ENCODE data around the gene TSPAN32. TPM values are rescaled to one million over a fixed set of nuclear protein-coding genes. Genes with fewer than 3 reads are reported as not detected.

The TSPAN32 gene
- total RNA-seq, 1 experiment from 2014 or later = not detected

DNA sequence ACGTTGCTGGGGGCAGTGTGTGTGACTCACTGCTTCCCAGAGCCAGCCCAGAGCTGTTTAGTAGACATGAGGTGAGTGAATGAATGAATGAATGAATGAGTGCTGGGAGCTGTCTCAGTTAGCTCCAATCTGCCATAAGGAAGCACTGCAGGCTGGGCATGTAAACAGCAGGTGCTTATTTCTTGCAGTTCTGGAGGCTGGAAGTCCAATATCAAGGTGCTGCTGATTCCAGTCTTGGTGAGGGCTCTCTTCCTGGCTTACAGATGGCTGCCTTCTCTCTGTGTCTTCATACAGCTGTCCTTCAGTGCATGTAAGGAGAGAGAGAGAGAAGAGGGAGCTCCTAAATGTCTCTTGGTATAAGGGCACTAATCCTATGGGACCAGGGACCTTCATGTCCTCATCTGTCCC lies 4.2 kb upstream of the TSPAN32 start:
- intact Hi-C loops (cut with micrococcal nuclease; ENCODE audit: unreplicated experiment) = no loop called here
- TF ChIP-seq, protein P1, sequence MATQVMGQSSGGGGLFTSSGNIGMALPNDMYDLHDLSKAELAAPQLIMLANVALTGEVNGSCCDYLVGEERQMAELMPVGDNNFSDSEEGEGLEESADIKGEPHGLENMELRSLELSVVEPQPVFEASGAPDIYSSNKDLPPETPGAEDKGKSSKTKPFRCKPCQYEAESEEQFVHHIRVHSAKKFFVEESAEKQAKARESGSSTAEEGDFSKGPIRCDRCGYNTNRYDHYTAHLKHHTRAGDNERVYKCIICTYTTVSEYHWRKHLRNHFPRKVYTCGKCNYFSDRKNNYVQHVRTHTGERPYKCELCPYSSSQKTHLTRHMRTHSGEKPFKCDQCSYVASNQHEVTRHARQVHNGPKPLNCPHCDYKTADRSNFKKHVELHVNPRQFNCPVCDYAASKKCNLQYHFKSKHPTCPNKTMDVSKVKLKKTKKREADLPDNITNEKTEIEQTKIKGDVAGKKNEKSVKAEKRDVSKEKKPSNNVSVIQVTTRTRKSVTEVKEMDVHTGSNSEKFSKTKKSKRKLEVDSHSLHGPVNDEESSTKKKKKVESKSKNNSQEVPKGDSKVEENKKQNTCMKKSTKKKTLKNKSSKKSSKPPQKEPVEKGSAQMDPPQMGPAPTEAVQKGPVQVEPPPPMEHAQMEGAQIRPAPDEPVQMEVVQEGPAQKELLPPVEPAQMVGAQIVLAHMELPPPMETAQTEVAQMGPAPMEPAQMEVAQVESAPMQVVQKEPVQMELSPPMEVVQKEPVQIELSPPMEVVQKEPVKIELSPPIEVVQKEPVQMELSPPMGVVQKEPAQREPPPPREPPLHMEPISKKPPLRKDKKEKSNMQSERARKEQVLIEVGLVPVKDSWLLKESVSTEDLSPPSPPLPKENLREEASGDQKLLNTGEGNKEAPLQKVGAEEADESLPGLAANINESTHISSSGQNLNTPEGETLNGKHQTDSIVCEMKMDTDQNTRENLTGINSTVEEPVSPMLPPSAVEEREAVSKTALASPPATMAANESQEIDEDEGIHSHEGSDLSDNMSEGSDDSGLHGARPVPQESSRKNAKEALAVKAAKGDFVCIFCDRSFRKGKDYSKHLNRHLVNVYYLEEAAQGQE (IDR thresholded peaks at IDR 0.05; ENCODE audit: insufficient read depth in 1 of 2, low read depth in 2 of 2, low read length in 1 of 2) = no peak
- TF ChIP-seq SIN3A (IDR thresholded peaks at IDR 0.05; ENCODE audit: borderline replicate concordance, insufficient read depth, low read depth, low read length) (no peak), TCF7L2 (IDR thresholded peaks at IDR 0.05; ENCODE audit: low read depth, low read length) (no peak), POLR2AphosphoS5 (IDR thresholded peaks at IDR 0.05; ENCODE audit: low read depth, low read length) (no peak)
- TF ChIP-seq, protein P2, sequence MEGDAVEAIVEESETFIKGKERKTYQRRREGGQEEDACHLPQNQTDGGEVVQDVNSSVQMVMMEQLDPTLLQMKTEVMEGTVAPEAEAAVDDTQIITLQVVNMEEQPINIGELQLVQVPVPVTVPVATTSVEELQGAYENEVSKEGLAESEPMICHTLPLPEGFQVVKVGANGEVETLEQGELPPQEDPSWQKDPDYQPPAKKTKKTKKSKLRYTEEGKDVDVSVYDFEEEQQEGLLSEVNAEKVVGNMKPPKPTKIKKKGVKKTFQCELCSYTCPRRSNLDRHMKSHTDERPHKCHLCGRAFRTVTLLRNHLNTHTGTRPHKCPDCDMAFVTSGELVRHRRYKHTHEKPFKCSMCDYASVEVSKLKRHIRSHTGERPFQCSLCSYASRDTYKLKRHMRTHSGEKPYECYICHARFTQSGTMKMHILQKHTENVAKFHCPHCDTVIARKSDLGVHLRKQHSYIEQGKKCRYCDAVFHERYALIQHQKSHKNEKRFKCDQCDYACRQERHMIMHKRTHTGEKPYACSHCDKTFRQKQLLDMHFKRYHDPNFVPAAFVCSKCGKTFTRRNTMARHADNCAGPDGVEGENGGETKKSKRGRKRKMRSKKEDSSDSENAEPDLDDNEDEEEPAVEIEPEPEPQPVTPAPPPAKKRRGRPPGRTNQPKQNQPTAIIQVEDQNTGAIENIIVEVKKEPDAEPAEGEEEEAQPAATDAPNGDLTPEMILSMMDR (IDR thresholded peaks at IDR 0.05) = no peak
- in situ Hi-C loops (cut with HindIII; ENCODE audit: low pct_unique_long_range_greater_than_20kb, low sequenced_read_pairs) = no loop called here
- no peaks in the 10 kb centered on the region for H3K4me1 ChIP-seq (ENCODE audit: control insufficient read depth, insufficient read depth, low read length)
- no TSS peak for BruUV-seq (replicated peaks)
- no peak for DNase-seq (ENCODE audit: low read depth, low spot score)
- no peak for ATAC-seq
- no peak overlapping the region for H3K4me3 ChIP-seq (ENCODE audit: low read depth in 2 of 2, low read length in 2 of 2)
- no peaks in the 10 kb centered on the region for H3K36me3 ChIP-seq (ENCODE audit: control insufficient read depth, insufficient read depth, low read length)
- H3K27ac ChIP-seq (ENCODE audit: low read length) = no peak overlapping the region
- ChIA-PET CTCF (interaction anchor here (1.6 to 2.9 kb wide), 2 partner anchors 89 to 111 kb away, joined by 4 to 9 read pairs; no protein-coding TSS in a partner anchor), POLR2A (interaction anchor here (0.5 kb wide), 1 partner anchor 8 kb away, joined by 4 read pairs; no protein-coding TSS in a partner anchor)
- H3K9me3 ChIP-seq (ENCODE audit: control insufficient read depth, insufficient read depth, low read depth, low read length) = no peaks in the 10 kb centered on the region
- peaks cover 5% of the 10 kb centered on the region; the same call in 1 of the 2 replicates for H3K27me3 ChIP-seq (ENCODE audit: control insufficient read depth, insufficient read depth, low read length)

DNA sequence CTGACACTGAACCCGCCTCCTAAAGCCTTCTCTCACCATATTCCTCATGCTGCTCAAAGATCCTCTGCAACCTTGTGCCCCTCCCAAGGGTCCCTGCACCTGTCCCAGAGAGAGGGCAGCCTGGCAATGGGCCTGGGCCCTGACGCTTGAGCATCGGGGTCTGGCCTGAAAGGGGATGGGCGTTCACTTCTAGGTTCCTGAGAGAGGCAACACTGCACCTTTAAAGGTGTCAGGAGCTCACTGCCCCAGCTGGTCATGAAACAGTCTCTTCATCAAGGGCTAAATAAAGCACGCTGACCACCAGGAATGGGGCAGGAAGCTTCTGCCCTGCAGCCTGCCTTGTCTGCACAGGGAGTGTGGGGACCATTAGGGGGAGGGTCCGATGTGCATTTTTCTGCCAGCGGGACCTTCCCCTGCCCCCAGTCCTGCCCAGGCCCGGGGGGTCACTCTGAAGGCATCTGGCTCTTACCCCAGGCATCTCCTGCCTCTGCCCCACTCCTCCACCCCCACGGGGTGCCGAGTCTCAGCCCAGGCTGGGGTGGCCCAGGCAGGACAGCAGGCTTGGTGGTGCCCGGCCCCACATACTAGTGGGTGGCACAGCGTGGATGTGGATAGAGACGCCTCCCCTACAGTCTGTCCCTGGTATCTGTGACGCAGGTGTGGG lies 3.5 kb upstream of the TSPAN32 start:
- intact Hi-C loops (cut with micrococcal nuclease; ENCODE audit: unreplicated experiment) = no loop called here
- ATAC-seq (no peak), DNase-seq (ENCODE audit: low read depth, low spot score) (no peak)
- no peaks in the 10 kb centered on the region for H3K4me1 ChIP-seq (ENCODE audit: control insufficient read depth, insufficient read depth, low read length)
- POLR2A ChIA-PET = no interaction called here
- BruUV-seq (replicated peaks) = no TSS peak
- H3K27ac ChIP-seq (ENCODE audit: low read length) = no peak overlapping the region
- no peaks in the 10 kb centered on the region for H3K36me3 ChIP-seq (ENCODE audit: control insufficient read depth, insufficient read depth, low read length)
- no peaks in the 10 kb centered on the region for H3K9me3 ChIP-seq (ENCODE audit: control insufficient read depth, insufficient read depth, low read depth, low read length)
- no peak overlapping the region for H3K4me3 ChIP-seq (ENCODE audit: low read depth in 2 of 2, low read length in 2 of 2)
- in situ Hi-C loops (cut with HindIII; ENCODE audit: low pct_unique_long_range_greater_than_20kb, low sequenced_read_pairs) = no loop called here
- CTCF ChIA-PET = interaction anchor here (1.0 to 2.9 kb wide), 5 partner anchors 89 to 122 kb away, joined by 4 to 9 read pairs (median 7); no protein-coding TSS in a partner anchor
- no peak for TF ChIP-seq TCF7L2 (IDR thresholded peaks at IDR 0.05; ENCODE audit: low read depth, low read length)
- TF ChIP-seq, protein P1 (IDR thresholded peaks at IDR 0.05; ENCODE audit: insufficient read depth in 1 of 2, low read depth in 2 of 2, low read length in 1 of 2) = no peak
- TF ChIP-seq, protein P2 (IDR thresholded peaks at IDR 0.05) = no peak
- TF ChIP-seq POLR2AphosphoS5 (IDR thresholded peaks at IDR 0.05; ENCODE audit: low read depth, low read length) = no peak
- no peak for TF ChIP-seq SIN3A (IDR thresholded peaks at IDR 0.05; ENCODE audit: borderline replicate concordance, insufficient read depth, low read depth, low read length)
- H3K27me3 ChIP-seq (ENCODE audit: control insufficient read depth, insufficient read depth, low read length) = peaks cover 5% of the 10 kb centered on the region; the same call in 1 of the 2 replicates
